H9 (cell line): ENCODE measurements around the gene SMS. TPM values are rescaled to one million over a fixed set of nuclear protein-coding genes. Genes with fewer than 3 reads are reported as not detected.

Experiments used
- DNase-seq: peaks from one replicate; pipeline ENCODE4 v3.0.0-alpha.2; 2017
- H2AFZ ChIP-seq: one replicate; pipeline ENCODE4 v1.6.1; 2013; ENCODE audit warnings: mild to moderate bottlenecking, low read length, control low read depth, moderate library complexity
- H2AK5ac ChIP-seq: 2 replicates; pipeline ENCODE4 v1.6.1; 2013; ENCODE audit warnings: low read length, control low read depth, mixed read lengths; ENCODE audit not compliant: insufficient read length
- H2BK120ac ChIP-seq: one replicate; pipeline ENCODE4 v1.6.1; 2013; ENCODE audit warnings: low read depth, mild to moderate bottlenecking, low read length, control low read depth, inconsistent platforms; ENCODE audit not compliant: poor library complexity, severe bottlenecking
- H2BK12ac ChIP-seq: 2 replicates; pipeline ENCODE4 v1.6.1; 2013; ENCODE audit warnings: low read length, control low read depth, mixed read lengths, low read depth; ENCODE audit not compliant: insufficient read length
- H2BK15ac ChIP-seq: 2 replicates; pipeline ENCODE4 v1.6.1; 2013; ENCODE audit warnings: low read depth, low read length, control low read depth
- H2BK20ac ChIP-seq: one replicate; pipeline ENCODE4 v1.6.1; 2013; ENCODE audit warnings: low read depth, mild to moderate bottlenecking, low read length, control low read depth, inconsistent platforms; ENCODE audit not compliant: poor library complexity, severe bottlenecking
- H2BK5ac ChIP-seq: 2 replicates; pipeline ENCODE4 v1.6.1; 2013; ENCODE audit warnings: low read length, control low read depth, mixed read lengths; ENCODE audit not compliant: insufficient read length
- H3K14ac ChIP-seq: 2 replicates; pipeline ENCODE4 v1.6.1; 2013; ENCODE audit warnings: low read length, control low read depth; ENCODE audit not compliant: insufficient read depth
- H3K18ac ChIP-seq: 2 replicates; pipeline ENCODE4 v1.6.1; 2013; ENCODE audit warnings: low read depth, mild to moderate bottlenecking, mixed read lengths, low read length, control low read depth; ENCODE audit not compliant: insufficient read length
- H3K23ac ChIP-seq: 2 replicates; pipeline ENCODE4 v1.6.1; 2013; ENCODE audit warnings: low read length, control low read depth, mixed read lengths, low read depth; ENCODE audit not compliant: insufficient read length
- H3K23me2 ChIP-seq: 2 replicates; pipeline ENCODE4 v1.6.1; 2013; ENCODE audit warnings: low read depth, mild to moderate bottlenecking, mixed read lengths, low read length, control low read depth; ENCODE audit not compliant: insufficient read length, poor library complexity, severe bottlenecking
- H3K27ac ChIP-seq: 2 replicates; pipeline ENCODE4 v1.5.1; 2013; ENCODE audit warnings: low read length, control low read depth, mixed read lengths, low read depth; ENCODE audit not compliant: insufficient read length
- H3K27me3 ChIP-seq: 2 replicates; pipeline ENCODE4 v1.6.1; 2013; ENCODE audit warnings: low read length, control low read depth, inconsistent platforms; ENCODE audit not compliant: insufficient read depth
- H3K4ac ChIP-seq: 2 replicates; pipeline ENCODE4 v1.6.1; 2013; ENCODE audit warnings: low read depth, mild to moderate bottlenecking, control low read depth, inconsistent platforms, low read length, moderate library complexity
- H3K4me1 ChIP-seq: 2 replicates; pipeline ENCODE4 v1.6.1; 2013; ENCODE audit warnings: low read length, control low read depth, inconsistent platforms; ENCODE audit not compliant: insufficient read depth
- H3K4me2 ChIP-seq: 2 replicates; pipeline ENCODE4 v1.6.1; 2013; ENCODE audit warnings: low read length, control low read depth, mixed read lengths; ENCODE audit not compliant: insufficient read length, insufficient read depth
- H3K56ac ChIP-seq: 2 replicates; pipeline ENCODE4 v1.6.1; 2013; ENCODE audit warnings: low read depth, mild to moderate bottlenecking, mixed read lengths, low read length, control low read depth; ENCODE audit not compliant: insufficient read length
- H3K79me1 ChIP-seq: 2 replicates; pipeline ENCODE4 v1.6.1; 2013; ENCODE audit warnings: low read depth, mild to moderate bottlenecking, moderate library complexity, low read length, control low read depth, inconsistent platforms; ENCODE audit not compliant: insufficient read depth, poor library complexity, severe bottlenecking
- H3K79me2 ChIP-seq: 2 replicates; pipeline ENCODE4 v1.6.1; 2013; ENCODE audit warnings: low read length, control low read depth, inconsistent platforms; ENCODE audit not compliant: insufficient read depth
- H3K9ac ChIP-seq: 2 replicates; pipeline ENCODE4 v1.6.1; 2013; ENCODE audit warnings: low read length, control low read depth, mixed read lengths; ENCODE audit not compliant: insufficient read length; ENCODE audit errors: extremely low read depth
- H3K9me3 ChIP-seq: one replicate; pipeline ENCODE4 v1.6.1; 2013; ENCODE audit warnings: low read depth, low read length, inconsistent platforms; ENCODE audit not compliant: control insufficient read depth
- H3T11ph ChIP-seq: one replicate; pipeline ENCODE4 v1.6.1; 2013; ENCODE audit warnings: mild to moderate bottlenecking, low read length, control low read depth, inconsistent platforms
- H4K20me1 ChIP-seq: one replicate; pipeline ENCODE4 v1.6.1; 2013; ENCODE audit not compliant: control insufficient read depth, insufficient read length, insufficient read depth
- H4K5ac ChIP-seq: 2 replicates; pipeline ENCODE4 v1.6.1; 2013; ENCODE audit warnings: low read depth, mild to moderate bottlenecking, mixed read lengths, low read length, control low read depth; ENCODE audit not compliant: insufficient read length
- H4K8ac ChIP-seq: replicated peaks from 2 replicates; pipeline ENCODE4 v1.6.1; 2013; ENCODE audit warnings: low read length, control low read depth, mixed read lengths, low read depth; ENCODE audit not compliant: insufficient read length
- H4K91ac ChIP-seq: 2 replicates; pipeline ENCODE4 v1.6.1; 2013; ENCODE audit warnings: low read depth, mild to moderate bottlenecking, moderate library complexity, mixed read lengths, low read length, control low read depth; ENCODE audit not compliant: insufficient read length
- H3K27ac Mint-ChIP-seq, 3 experiments: 2 replicates in 2 of 3; 3 replicates in 1 of 3; pipeline ENCODE4 v1.8.0; 2020 to 2021; ENCODE audit warnings: mixed read lengths in 3 of 3, mild to moderate bottlenecking in 1 of 3, moderate library complexity in 1 of 3
- H3K27me3 Mint-ChIP-seq: 2 replicates; pipeline ENCODE4 v1.8.0; 2021; ENCODE audit warnings: low read depth, mild to moderate bottlenecking, moderate library complexity, mixed read lengths
- H3K36me3 Mint-ChIP-seq, 3 experiments: 2 replicates in 2 of 3; 3 replicates in 1 of 3; pipeline ENCODE4 v1.8.0; 2020 to 2021; ENCODE audit warnings: low read depth in 3 of 3, mixed read lengths in 3 of 3; ENCODE audit not compliant: insufficient read depth in 1 of 3
- H3K4me1 Mint-ChIP-seq, 2 experiments: 2 replicates each; pipeline ENCODE4 v1.8.0; 2020; ENCODE audit warnings: mixed read lengths in 2 of 2
- H3K4me3 Mint-ChIP-seq, 2 experiments: 2 replicates in 1 of 2; 3 replicates in 1 of 2; pipeline ENCODE4 v1.8.0; 2020 to 2021; ENCODE audit warnings: mild to moderate bottlenecking in 2 of 2, mixed read lengths in 2 of 2, moderate library complexity in 1 of 2
- H3K9me3 Mint-ChIP-seq, 2 experiments: 2 replicates in 1 of 2; 3 replicates in 1 of 2; pipeline ENCODE4 v1.8.0; 2020; ENCODE audit warnings: mild to moderate bottlenecking in 2 of 2, mixed read lengths in 2 of 2, moderate library complexity in 1 of 2
- WGBS: extraction: QIAGEN DNeasy Blood & Tissue Kit; methylation state at CpG from one replicate; pipeline ENCODE4 v1.1.7; 2013; ENCODE audit warnings: missing lambda C conversion rate, low lambda C conversion rate, mixed read lengths; ENCODE audit not compliant: insufficient read length; ENCODE audit errors: extremely low coverage; 5-methylcytosine and 5-hydroxymethylcytosine counted together
- total RNA-seq: library from RNA; stranded (reverse); gene quantifications from 2 replicates; pipeline ENCODE4 v1.2.1, GENCODE V29; 2021
- TF ChIP-seq, protein P1 (sequence below): fragments of 200-600 bp; sonication (generic); conservative IDR thresholded peaks from 3 replicates; pipeline ENCODE4 v1.8.0; 2021; ENCODE audit warnings: antibody characterized with exemption, mild to moderate bottlenecking

SMS gene
- total RNA-seq, 1 experiment from 2014 or later = 415 TPM

DNA sequence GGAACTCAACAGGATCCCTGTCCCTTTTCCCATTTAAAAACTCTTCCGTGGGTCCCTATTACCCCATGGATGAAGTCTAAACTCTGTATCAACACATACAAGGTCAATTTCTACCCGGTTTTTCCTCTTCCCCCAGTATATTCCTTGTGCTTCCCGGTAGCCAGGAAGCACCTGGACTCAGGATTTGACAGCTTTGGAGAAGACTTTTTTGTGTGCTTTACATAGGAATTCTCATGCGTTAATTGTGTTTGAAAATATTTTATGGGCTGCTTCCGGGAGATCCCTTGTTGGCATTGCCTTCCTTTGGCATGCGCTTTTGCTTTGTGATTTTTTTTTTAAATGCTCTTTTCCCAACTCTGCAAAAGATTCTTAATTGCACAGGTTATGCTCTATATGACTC is 7.2 kb downstream of the SMS start:
- Mint-ChIP-seq H3K27ac (peak overlapping the region; percentile 88 to 98 (median 92)), H3K4me3 (peak overlapping the region; percentile 37 to 41; a peak in 4 of 5 replicates), H3K36me3 (peaks cover 4 to 16% (median 14%) of the 10 kb centered on the region in 3 experiments), H3K4me1 (peaks cover 81 to 86% of the 10 kb centered on the region in 2 experiments), H3K27me3 (no peaks in the 10 kb centered on the region), H3K9me3 (peaks cover 3 to 33% of the 10 kb centered on the region in 2 experiments)
- no CpG with 5 or more reads among the region's 6 CpGs for WGBS
- H3K23me2 ChIP-seq = no peaks in the 10 kb centered on the region
- H2BK12ac ChIP-seq = no peak overlapping the region
- H3K79me1 ChIP-seq = no peaks in the 10 kb centered on the region
- no peak overlapping the region for H3K56ac ChIP-seq
- no peak overlapping the region for H4K5ac ChIP-seq
- H2AFZ ChIP-seq = no peak overlapping the region
- no peaks in the 10 kb centered on the region for H4K20me1 ChIP-seq
- H3K27ac ChIP-seq = no peak overlapping the region
- H2BK120ac ChIP-seq = no peak overlapping the region
- no peak overlapping the region for H4K8ac ChIP-seq
- no peaks in the 10 kb centered on the region for H3K27me3 ChIP-seq
- H3K9ac ChIP-seq = no peak overlapping the region
- TF ChIP-seq, protein P1, sequence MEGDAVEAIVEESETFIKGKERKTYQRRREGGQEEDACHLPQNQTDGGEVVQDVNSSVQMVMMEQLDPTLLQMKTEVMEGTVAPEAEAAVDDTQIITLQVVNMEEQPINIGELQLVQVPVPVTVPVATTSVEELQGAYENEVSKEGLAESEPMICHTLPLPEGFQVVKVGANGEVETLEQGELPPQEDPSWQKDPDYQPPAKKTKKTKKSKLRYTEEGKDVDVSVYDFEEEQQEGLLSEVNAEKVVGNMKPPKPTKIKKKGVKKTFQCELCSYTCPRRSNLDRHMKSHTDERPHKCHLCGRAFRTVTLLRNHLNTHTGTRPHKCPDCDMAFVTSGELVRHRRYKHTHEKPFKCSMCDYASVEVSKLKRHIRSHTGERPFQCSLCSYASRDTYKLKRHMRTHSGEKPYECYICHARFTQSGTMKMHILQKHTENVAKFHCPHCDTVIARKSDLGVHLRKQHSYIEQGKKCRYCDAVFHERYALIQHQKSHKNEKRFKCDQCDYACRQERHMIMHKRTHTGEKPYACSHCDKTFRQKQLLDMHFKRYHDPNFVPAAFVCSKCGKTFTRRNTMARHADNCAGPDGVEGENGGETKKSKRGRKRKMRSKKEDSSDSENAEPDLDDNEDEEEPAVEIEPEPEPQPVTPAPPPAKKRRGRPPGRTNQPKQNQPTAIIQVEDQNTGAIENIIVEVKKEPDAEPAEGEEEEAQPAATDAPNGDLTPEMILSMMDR = no peak
- H3K79me2 ChIP-seq = peaks cover 73% of the 10 kb centered on the region
- H3T11ph ChIP-seq = no peak overlapping the region
- no peak overlapping the region for H2BK20ac ChIP-seq
- H2BK15ac ChIP-seq = no peak overlapping the region
- H3K4ac ChIP-seq = no peak overlapping the region
- no peak overlapping the region for H3K23ac ChIP-seq
- H3K14ac ChIP-seq = no peak overlapping the region
- H3K9me3 ChIP-seq = no peaks in the 10 kb centered on the region
- H3K4me2 ChIP-seq = peak overlapping the region; percentile 49
- H2BK5ac ChIP-seq = no peak overlapping the region
- H3K4me1 ChIP-seq = peaks cover 12% of the 10 kb centered on the region; the same call in 1 of the 2 replicates
- no peak overlapping the region for H4K91ac ChIP-seq
- DNase-seq = peak; percentile 1
- no peak overlapping the region for H3K18ac ChIP-seq
- H2AK5ac ChIP-seq = no peak overlapping the region
